Erythroblast (primary cell): Measurements from ENCODE around the gene CFAP58.

Experiments used
- GATA1 ChIP-seq: IDR thresholded peaks from 2 replicates; pipeline ENCODE4 v1.6.1; 2011; ENCODE audit warnings: low read depth, mild to moderate bottlenecking, control low read depth, low read length, moderate library complexity
- POLR2A ChIP-seq: IDR thresholded peaks from 2 replicates; pipeline ENCODE4 v1.6.1; 2011; ENCODE audit warnings: mild to moderate bottlenecking, low read length

GRCh38 chr10:104344219-104344618 lies 9.4 kb upstream of the CFAP58 start:
- TF ChIP-seq POLR2A (no peak), GATA1 (no peak)
